Parathyroid adenoma (tissue), 2 donors: ENCODE data around the gene MACF1.
"Not testable (repeated sequence)": the region's sequence is repeated elsewhere in the genome, so short reads cannot be mapped to it uniquely, and the experiment has no call there.

Experiments
- H2AFZ ChIP-seq: fragments of 300-600 bp; sonication (generic); one replicate; pipeline ENCODE4 v1.7.0; 2017; ENCODE audit warnings: antibody characterized with exemption, mild to moderate bottlenecking
- H3K27ac ChIP-seq: fragments of 300-600 bp; sonication (generic); one replicate; pipeline ENCODE4 v1.7.0; 2017
- H3K27me3 ChIP-seq: fragments of 300-600 bp; sonication (generic); one replicate; pipeline ENCODE4 v1.7.0; 2017; ENCODE audit warnings: low read length; ENCODE audit not compliant: control insufficient read depth, insufficient read depth
- H3K36me3 ChIP-seq: fragments of 300-600 bp; sonication (generic); one replicate; pipeline ENCODE4 v1.7.0; 2017; ENCODE audit warnings: low read length; ENCODE audit not compliant: control insufficient read depth, insufficient read depth
- H3K4me1 ChIP-seq: fragments of 300-600 bp; sonication (generic); one replicate; pipeline ENCODE4 v1.7.0; 2017; ENCODE audit warnings: control low read depth
- H3K4me2 ChIP-seq: fragments of 300-600 bp; sonication (generic); one replicate; pipeline ENCODE4 v1.7.0; 2017; ENCODE audit warnings: low read length
- H3K4me3 ChIP-seq: fragments of 300-600 bp; sonication (generic); one replicate; pipeline ENCODE4 v1.7.0; 2017; ENCODE audit warnings: low read depth, low read length
- H3K79me2 ChIP-seq: fragments of 300-600 bp; sonication (generic); one replicate; pipeline ENCODE4 v1.7.0; 2017; ENCODE audit warnings: control low read depth
- H3K9ac ChIP-seq: fragments of 300-600 bp; sonication (generic); one replicate; pipeline ENCODE4 v1.7.0; 2017; ENCODE audit warnings: mild to moderate bottlenecking
- H3K9me3 ChIP-seq: fragments of 300-600 bp; sonication (generic); one replicate; pipeline ENCODE4 v1.7.0; 2017; ENCODE audit warnings: low read length; ENCODE audit not compliant: control insufficient read depth
- CTCF ChIP-seq: fragments of 300-600 bp; sonication (generic); IDR thresholded peaks from one replicate; pipeline ENCODE4 v1.7.0; 2017; ENCODE audit warnings: antibody characterized with exemption, mild to moderate bottlenecking
- donor health status: primary hyperparathyroidism.

Gene MACF1

GRCh38 chr1:39473324-39473723, 268.8 kb downstream of the MACF1 start:
- no peaks in the 10 kb centered on the region for H3K4me1 ChIP-seq
- no peaks in the 10 kb centered on the region for H3K9me3 ChIP-seq
- no peak overlapping the region for H3K4me3 ChIP-seq
- no peak overlapping the region for H3K4me2 ChIP-seq
- no peaks in the 10 kb centered on the region for H3K79me2 ChIP-seq
- no peak for TF ChIP-seq CTCF
- H3K27ac ChIP-seq = no peak overlapping the region
- H3K9ac ChIP-seq = no peak overlapping the region
- H2AFZ ChIP-seq = no peak overlapping the region
- H3K36me3 ChIP-seq = no peaks in the 10 kb centered on the region
- H3K27me3 ChIP-seq = no peaks in the 10 kb centered on the region

DNA sequence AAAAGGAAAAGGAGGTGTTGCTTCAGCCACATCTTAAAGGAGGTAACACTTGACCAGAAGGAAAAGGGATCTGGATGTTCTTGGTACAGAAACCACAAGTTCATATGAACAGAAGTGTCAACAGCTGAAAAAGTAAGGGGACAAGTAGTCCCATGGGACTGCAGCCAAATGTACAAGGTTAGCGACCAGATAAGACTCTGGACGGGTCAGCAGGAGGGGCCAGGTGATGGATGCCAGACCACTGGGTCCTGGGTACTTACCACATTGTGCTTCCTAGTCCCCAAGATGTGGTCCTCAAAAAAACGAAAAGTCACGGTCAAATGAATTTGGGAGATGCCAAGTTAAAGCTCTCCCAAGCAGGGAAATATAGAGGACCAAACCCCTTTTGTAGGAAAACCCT, 270.3 kb downstream of the MACF1 start:
- no peaks in the 10 kb centered on the region for H3K9me3 ChIP-seq
- H3K4me2 ChIP-seq = no peak overlapping the region
- H3K79me2 ChIP-seq = no peaks in the 10 kb centered on the region
- no peak overlapping the region for H2AFZ ChIP-seq
- no peaks in the 10 kb centered on the region for H3K4me1 ChIP-seq
- no peaks in the 10 kb centered on the region for H3K36me3 ChIP-seq
- no peaks in the 10 kb centered on the region for H3K27me3 ChIP-seq
- TF ChIP-seq CTCF = no peak
- H3K4me3 ChIP-seq = no peak overlapping the region
- H3K9ac ChIP-seq = no peak overlapping the region
- H3K27ac ChIP-seq = no peak overlapping the region

DNA sequence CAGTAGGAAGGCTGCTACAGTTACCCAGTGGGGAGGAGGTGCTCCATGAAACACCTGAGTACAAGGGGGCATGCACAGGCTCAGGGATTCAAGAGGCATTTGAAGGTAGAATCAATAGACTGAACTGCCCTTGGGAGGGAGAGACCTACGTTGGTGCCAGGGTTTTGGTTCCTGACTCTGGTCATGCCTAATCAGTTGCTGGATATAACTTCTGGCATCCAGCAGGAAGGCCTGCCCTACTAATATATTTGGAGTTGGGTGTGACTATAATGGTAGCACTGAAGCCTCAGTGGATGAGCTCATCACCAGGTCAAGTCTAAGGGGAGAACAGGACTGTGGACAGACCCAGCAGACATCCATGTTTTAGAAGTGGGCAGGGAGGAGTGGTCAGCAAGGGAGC, 271.1 kb downstream of the MACF1 start:
- not testable (repeated sequence) for H3K27me3 ChIP-seq, H3K36me3 ChIP-seq, H3K9me3 ChIP-seq, H3K4me3 ChIP-seq, H3K4me1 ChIP-seq, H3K9ac ChIP-seq, H2AFZ ChIP-seq, H3K27ac ChIP-seq, H3K79me2 ChIP-seq, H3K4me2 ChIP-seq

DNA sequence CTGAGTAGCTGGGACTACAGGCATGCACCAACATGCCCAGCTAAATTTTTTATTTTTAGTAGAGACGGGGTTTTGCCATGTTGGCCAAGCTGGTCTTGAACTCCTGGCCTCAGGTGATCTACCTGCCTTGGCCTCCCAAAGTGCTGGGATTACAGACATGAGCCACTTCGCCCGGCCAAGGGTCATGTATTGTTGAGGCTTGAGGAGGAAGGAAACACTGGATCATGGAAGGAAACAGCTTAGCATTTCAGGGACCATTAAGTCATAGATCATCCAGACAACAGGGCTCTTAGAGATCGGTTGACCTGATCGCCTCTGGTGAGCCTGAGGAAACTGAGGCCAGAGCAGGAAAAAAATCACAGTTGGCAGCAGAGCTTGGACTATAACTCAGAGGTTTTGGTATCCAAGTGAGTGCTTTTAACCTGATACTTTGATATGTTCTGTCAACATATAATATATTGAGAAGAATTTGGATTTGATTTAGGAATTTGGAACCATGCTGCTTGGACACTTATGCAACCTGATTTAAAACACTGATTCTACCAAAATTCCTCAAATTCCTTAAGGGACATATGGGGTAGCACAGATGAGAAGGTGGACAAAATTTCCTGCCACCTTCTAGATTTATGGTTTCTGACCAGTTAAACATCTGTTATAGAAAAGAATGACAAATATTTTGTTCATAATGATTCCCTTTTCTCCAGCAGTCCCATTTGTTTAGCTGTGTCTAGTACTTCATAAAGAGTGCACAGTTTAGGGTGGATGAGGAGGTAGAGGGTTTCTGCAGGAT, 273.8 kb downstream of the MACF1 start:
- no peak for TF ChIP-seq CTCF
- Histone ChIP-seq H3K9me3 (no peaks in the 10 kb centered on the region), H3K27me3 (no peaks in the 10 kb centered on the region), H3K36me3 (no peaks in the 10 kb centered on the region), H3K4me3 (no peak overlapping the region), H3K79me2 (no peaks in the 10 kb centered on the region), H3K9ac (no peak overlapping the region), H3K4me2 (no peak overlapping the region), H3K4me1 (no peaks in the 10 kb centered on the region), H3K27ac (no peak overlapping the region), H2AFZ (no peak overlapping the region)

DNA sequence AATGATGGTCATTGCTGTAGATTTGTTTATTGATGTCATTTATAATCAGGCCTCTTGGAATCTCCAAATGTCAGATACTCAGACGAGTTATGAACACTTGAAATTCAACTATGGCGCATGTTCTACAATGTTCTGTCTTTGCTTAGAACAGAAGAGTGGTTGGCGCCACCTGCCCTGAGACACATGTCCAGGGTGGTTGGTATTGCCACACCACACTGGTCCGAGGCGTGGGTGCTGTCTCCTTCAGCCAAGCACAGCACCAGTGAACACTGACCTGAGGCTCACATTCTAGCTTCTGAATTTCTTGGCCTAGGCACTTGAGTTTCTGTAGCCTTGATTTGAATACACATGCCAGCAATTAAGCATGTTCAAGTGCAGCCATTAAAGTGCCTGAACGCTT, 276.8 kb downstream of the MACF1 start:
- TF ChIP-seq CTCF = no peak
- H3K36me3 ChIP-seq = no peaks in the 10 kb centered on the region

More for the DNA sequence above, 276.8 kb downstream of the MACF1 start:
- Histone ChIP-seq H3K4me1 (no peaks in the 10 kb centered on the region), H3K27ac (no peak overlapping the region), H3K4me3 (no peak overlapping the region), H3K27me3 (no peaks in the 10 kb centered on the region), H3K9me3 (no peaks in the 10 kb centered on the region), H3K4me2 (no peak overlapping the region), H2AFZ (no peak overlapping the region), H3K9ac (no peak overlapping the region), H3K79me2 (no peaks in the 10 kb centered on the region)
